Body of pancreas (tissue), 4 donors: ENCODE data around the gene FBRS.

ENCODE experiments used
- CTCF ChIP-seq, 7 experiments: fragments of 450-650 bp in 4 of 7; fragments of 200-600 bp in 3 of 7; sonication (generic) in 3 of 7; IDR thresholded peaks; one replicate each; pipeline ENCODE4 v1.5.1; 2016 to 2019; ENCODE audit warnings: antibody characterized with exemption in 7 of 7
- POLR2A ChIP-seq, 3 donors: fragments of 450-650 bp; IDR thresholded peaks; one replicate each; pipeline ENCODE4 v1.6.1; 2016; ENCODE audit warnings: antibody characterized with exemption in 3 of 3, mild to moderate bottlenecking in 2 of 3

- TF ChIP-seq CTCF (IDR thresholded peaks at IDR 0.05) (no peak), POLR2A (IDR thresholded peaks at IDR 0.05) (no peak)
These were observed 1.5 kb downstream of the FBRS start for GRCh38 chr16:30659507-30660423.
